ENCODE results near the gene FANK1.

GRCh38 chr10:126029999-126030398 is 133.6 kb downstream of the FANK1 start:
- TF ChIP-seq CTCF (conservative IDR thresholded peaks at IDR 0.05; ENCODE audit: low read length): no peak
- no peak for TF ChIP-seq EZH2phosphoT487 (IDR thresholded peaks at IDR 0.05; ENCODE audit: borderline replicate concordance, low read depth, low read length)
